Right lobe of liver (tissue), 6 donors: ENCODE results near the gene TDRD10. TPM values are rescaled to one million over a fixed set of nuclear protein-coding genes. Genes with fewer than 3 reads are reported as not detected.
A peak's percentile ranks its signal among the peaks of the same experiment; 100 is the strongest.

ENCODE experiments used
- ATAC-seq, 4 donors: fragments of 200-7000 bp; cut with Tn5 transposase; one replicate each; pipeline ENCODE4 v1.9.1; 2020; ENCODE audit warnings: mild to moderate bottlenecking in 4 of 4, moderate library complexity in 4 of 4
- DNase-seq, 3 donors: peaks; one replicate each; pipeline ENCODE4 v3.0.0-alpha.2; 2020
- H3K27ac ChIP-seq, 3 donors: fragments of 200-600 bp; one replicate each; pipeline ENCODE4 v1.8.0; 2022
- H3K27me3 ChIP-seq, 2 donors: fragments of 200-600 bp; one replicate each; pipeline ENCODE4 v1.8.0; 2022
- H3K36me3 ChIP-seq, 4 donors: fragments of 200-600 bp; sonication (generic) in 1 of 4; one replicate each; pipeline versions ENCODE4 v1.5.1 to v1.8.0; 2017 to 2022; ENCODE audit warnings: control low read depth in 1 of 4
- H3K4me1 ChIP-seq, 4 donors: fragments of 200-600 bp; sonication (generic) in 1 of 4; one replicate each; pipeline versions ENCODE4 v1.5.1 to v1.8.0; 2017 to 2022; ENCODE audit warnings: control low read depth in 1 of 4
- H3K4me3 ChIP-seq, 3 donors: fragments of 200-600 bp; one replicate each; pipeline ENCODE4 v1.8.0; 2022
- H3K9me3 ChIP-seq, 4 donors: fragments of 200-600 bp; sonication (generic) in 1 of 4; one replicate each; pipeline versions ENCODE4 v1.5.1 to v1.8.0; 2017 to 2022; ENCODE audit warnings: control low read depth in 1 of 4
- CTCF ChIP-seq, 4 donors: fragments of 200-600 bp in 3 of 4; fragments of 450-650 bp in 1 of 4; IDR thresholded peaks; one replicate each; pipeline versions ENCODE4 v1.5.1 to v1.8.0; 2016 to 2022; ENCODE audit warnings: antibody characterized with exemption in 4 of 4, mild to moderate bottlenecking in 2 of 4
- POLR2A ChIP-seq: fragments of 450-650 bp; IDR thresholded peaks from one replicate; pipeline ENCODE4 v1.6.1; 2017; ENCODE audit warnings: antibody characterized with exemption, mild to moderate bottlenecking
- WGBS: methylation state at CpG from one replicate; pipeline ENCODE4 v1.1.6; 2018; ENCODE audit warnings: low coverage, low lambda C conversion rate; ENCODE audit not compliant: insufficient coverage; ENCODE audit errors: missing lambda C conversion rate; 5-methylcytosine and 5-hydroxymethylcytosine counted together
- intact Hi-C, 2 donors: fragments of 100-400 bp; cut with DNase I; formaldehyde crosslinking; loops; one replicate each; pipeline versions ENCODE4 v1.11.2 to v1.14.1; 2022
- total RNA-seq, 6 experiments: library from RNA; depleted of rRNA in 2 of 6; stranded (reverse); fragments of >200 nt in 2 of 6; fragmentation: NEBNext Ultra II Directional in 3 of 6; extraction: Animal tissue kit (Norgen Biotek cat#: 25700) in 3 of 6; gene quantifications; one replicate each; pipeline versions ENCODE4 v1.1.0 to v1.2.4, GENCODE V29; 2016 to 2023
- donor health status: DM: no; HTN: yes; CAD: no.
- donor health status: DM: no; HTN: no; CAD: no.
- donor health status: DM: no; HTN: no; CAD: no.
- donor health status: DM: no; HTN: yes; CAD: no.
- donor health status: DM: no; HTN: yes; CAD: no.

The TDRD10 gene
- total RNA-seq, 6 experiments from 2014 or later, result 0.92 to 2.2 (median 1.4) TPM

- no peak overlapping the region for H3K27ac ChIP-seq
- ATAC-seq (no peak), DNase-seq (no peak)
- no peaks in the 10 kb centered on the region for H3K9me3 ChIP-seq
- H3K4me3 ChIP-seq, result no peak overlapping the region
- no peaks in the 10 kb centered on the region for H3K27me3 ChIP-seq
- intact Hi-C loops, result no loop called here
- no peaks in the 10 kb centered on the region for H3K36me3 ChIP-seq
- H3K4me1 ChIP-seq, result peaks cover 0 to 12% (median 0%) of the 10 kb centered on the region in 4 donors
- TF ChIP-seq POLR2A, result no peak
- TF ChIP-seq CTCF (IDR thresholded peaks at IDR 0.05), result no peak
- WGBS, result 66% methylated on average over 5 of the region's 5 CpGs
These were observed 1.9 kb downstream of the TDRD10 start for GRCh38 chr1:154503898-154504297.

- DNase-seq, result no peak
- Histone ChIP-seq H3K4me1 (no peaks in the 10 kb centered on the region), H3K9me3 (no peaks in the 10 kb centered on the region), H3K4me3 (no peak overlapping the region), H3K36me3 (no peaks in the 10 kb centered on the region), H3K27ac (no peak overlapping the region), H3K27me3 (no peaks in the 10 kb centered on the region)
- no peak for ATAC-seq
- TF ChIP-seq CTCF (IDR thresholded peaks at IDR 0.05) (no peak), POLR2A (no peak)
- intact Hi-C loops, result no loop called here
- 79% methylated on average over 3 of the region's 3 CpGs for WGBS
These were observed 10.7 kb downstream of the TDRD10 start for GRCh38 chr1:154512760-154513159.

GRCh38 chr1:154514066-154514553 is 12.1 kb downstream of the TDRD10 start:
- H3K4me1 ChIP-seq, result no peaks in the 10 kb centered on the region
- H3K4me3 ChIP-seq, result no peak overlapping the region
- DNase-seq (no peak), ATAC-seq (no peak)
- intact Hi-C loops, result no loop called here
- no peaks in the 10 kb centered on the region for H3K36me3 ChIP-seq
- H3K27me3 ChIP-seq, result no peaks in the 10 kb centered on the region
- H3K27ac ChIP-seq, result no peak overlapping the region
- 82% methylated on average over 7 of the region's 7 CpGs for WGBS
- TF ChIP-seq CTCF (IDR thresholded peaks at IDR 0.05) (no peak), POLR2A (no peak)
- no peaks in the 10 kb centered on the region for H3K9me3 ChIP-seq

- TF ChIP-seq POLR2A (no peak), CTCF (IDR thresholded peaks at IDR 0.05) (no peak)
- ATAC-seq (no peak), DNase-seq (no peak)
- H3K9me3 ChIP-seq, result no peaks in the 10 kb centered on the region
- no peak overlapping the region for H3K27ac ChIP-seq
- intact Hi-C loops, result no loop called here
- H3K4me1 ChIP-seq, result peaks cover 0 to 15% (median 4%) of the 10 kb centered on the region in 4 donors
- no peaks in the 10 kb centered on the region for H3K36me3 ChIP-seq
- no peaks in the 10 kb centered on the region for H3K27me3 ChIP-seq
- 98% methylated on average over 9 of the region's 11 CpGs for WGBS
- no peak overlapping the region for H3K4me3 ChIP-seq
These were observed 15.6 kb downstream of the TDRD10 start for GRCh38 chr1:154517661-154518060.

- peak; percentile 21 to 55 (median 44) for ATAC-seq
- H3K9me3 ChIP-seq, result no peaks in the 10 kb centered on the region
- intact Hi-C loops, result no loop called here
- no peak for TF ChIP-seq CTCF (IDR thresholded peaks at IDR 0.05)
- TF ChIP-seq POLR2A, result no peak
- WGBS, result 64% methylated on average over 8 of the region's 9 CpGs
- peaks cover 0 to 15% (median 4%) of the 10 kb centered on the region in 4 donors for H3K4me1 ChIP-seq
- no peak overlapping the region for H3K4me3 ChIP-seq
- H3K27me3 ChIP-seq, result no peaks in the 10 kb centered on the region
- no peaks in the 10 kb centered on the region for H3K36me3 ChIP-seq
- no peak for DNase-seq
- no peak overlapping the region for H3K27ac ChIP-seq
These were observed 17.6 kb downstream of the TDRD10 start for GRCh38 chr1:154519591-154519991.
